Lower leg skin (tissue), 3 donors: Measurements from ENCODE around the gene RSPH1.

Experiments used
- POLR2A ChIP-seq, 2 donors: fragments of 450-650 bp; IDR thresholded peaks; one replicate each; pipeline ENCODE4 v1.6.1; 2016 to 2017; ENCODE audit warnings: antibody characterized with exemption in 2 of 2, mild to moderate bottlenecking in 1 of 2, moderate library complexity in 1 of 2
- TF ChIP-seq, protein P1 (sequence below), 3 donors: fragments of 450-650 bp; IDR thresholded peaks; one replicate each; pipeline ENCODE4 v1.5.1; 2016; ENCODE audit warnings: antibody characterized with exemption in 3 of 3, mild to moderate bottlenecking in 3 of 3, moderate library complexity in 2 of 3

DNA sequence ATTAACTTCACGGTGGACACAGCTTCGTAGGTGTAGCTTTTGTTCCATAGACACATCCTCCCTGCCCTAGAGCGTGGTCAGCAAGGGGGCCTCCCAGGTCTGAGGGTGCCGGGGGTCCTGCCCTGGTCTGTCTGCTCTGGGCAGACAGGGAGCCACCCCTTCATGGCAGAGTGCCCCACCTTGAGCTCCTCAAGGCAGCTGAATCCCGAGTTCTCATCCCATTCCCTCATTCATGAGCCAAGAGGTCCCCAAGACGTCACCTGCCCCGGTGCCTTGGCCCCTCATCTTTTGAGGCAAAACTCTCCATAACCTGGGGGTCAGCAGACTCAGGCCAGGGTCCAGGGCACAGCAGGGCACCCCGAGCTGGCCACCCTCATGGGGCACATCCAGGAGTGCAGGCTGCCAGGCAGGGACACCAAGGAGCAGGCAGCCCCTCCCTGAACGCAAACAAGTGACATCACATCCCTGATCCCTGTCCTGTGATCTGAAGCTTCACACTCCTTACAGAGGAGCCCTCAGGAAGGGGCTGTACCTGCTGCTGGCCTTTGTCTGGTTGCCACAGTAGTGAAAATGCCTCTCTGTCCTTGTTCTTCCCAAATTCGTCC, 69.0 kb downstream of the RSPH1 start:
- TF ChIP-seq, protein P1, sequence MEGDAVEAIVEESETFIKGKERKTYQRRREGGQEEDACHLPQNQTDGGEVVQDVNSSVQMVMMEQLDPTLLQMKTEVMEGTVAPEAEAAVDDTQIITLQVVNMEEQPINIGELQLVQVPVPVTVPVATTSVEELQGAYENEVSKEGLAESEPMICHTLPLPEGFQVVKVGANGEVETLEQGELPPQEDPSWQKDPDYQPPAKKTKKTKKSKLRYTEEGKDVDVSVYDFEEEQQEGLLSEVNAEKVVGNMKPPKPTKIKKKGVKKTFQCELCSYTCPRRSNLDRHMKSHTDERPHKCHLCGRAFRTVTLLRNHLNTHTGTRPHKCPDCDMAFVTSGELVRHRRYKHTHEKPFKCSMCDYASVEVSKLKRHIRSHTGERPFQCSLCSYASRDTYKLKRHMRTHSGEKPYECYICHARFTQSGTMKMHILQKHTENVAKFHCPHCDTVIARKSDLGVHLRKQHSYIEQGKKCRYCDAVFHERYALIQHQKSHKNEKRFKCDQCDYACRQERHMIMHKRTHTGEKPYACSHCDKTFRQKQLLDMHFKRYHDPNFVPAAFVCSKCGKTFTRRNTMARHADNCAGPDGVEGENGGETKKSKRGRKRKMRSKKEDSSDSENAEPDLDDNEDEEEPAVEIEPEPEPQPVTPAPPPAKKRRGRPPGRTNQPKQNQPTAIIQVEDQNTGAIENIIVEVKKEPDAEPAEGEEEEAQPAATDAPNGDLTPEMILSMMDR (IDR thresholded peaks at IDR 0.05): no peak
- no peak for TF ChIP-seq POLR2A (IDR thresholded peaks at IDR 0.05)
